NCI-H460 (cell line): ENCODE measurements around the gene CCDC167. TPM values are rescaled to one million over a fixed set of nuclear protein-coding genes. Genes with fewer than 3 reads are reported as not detected.

ENCODE experiments used
- DNase-seq: peaks from one replicate; pipeline ENCODE4 v3.0.0-alpha.2; 2016; ENCODE audit warnings: low read depth; ENCODE audit errors: extremely low read depth
- polyA plus RNA-seq: library from polyadenylated mRNA; depleted of rRNA; stranded (reverse); fragments of >200 nt; gene quantifications from 2 replicates; pipeline ENCODE4 v1.2.3, GENCODE V29; 2014; cell fraction: nucleus; rRNA removed
- total RNA-seq: library from RNA; depleted of rRNA; stranded (reverse); fragments of >200 nt; shearing (Covaris generic); gene quantifications from 2 replicates; pipeline ENCODE4 v1.2.3, GENCODE V29; 2014; rRNA removed

Gene CCDC167
- total RNA-seq: 18.1 and 19.7 TPM in 2 replicates
- polyA plus RNA-seq: 33.9 and 53.3 TPM in 2 replicates

GRCh38 chr6:37499433-37500293 is at the start of gene CCDC167:
Gene CCDC167, minus strand, starts transcription at chr6:37499893. Its CDS starts 30 bp downstream, at chr6:37499863.
- DNase-seq: peak; percentile 93

- no peak for DNase-seq
Observed at GRCh38 chr6:37549154-37549553, 49.5 kb upstream of the CCDC167 start.

GRCh38 chr6:37548067-37548674 is 48.5 kb upstream of the CCDC167 start:
- DNase-seq: no peak

- no peak for DNase-seq
Observed at GRCh38 chr6:37547564-37548061, 47.9 kb upstream of the CCDC167 start.

- DNase-seq: no peak
Observed at GRCh38 chr6:37546141-37546871, 46.6 kb upstream of the CCDC167 start.

GRCh38 chr6:37544530-37544929 is 44.8 kb upstream of the CCDC167 start:
- DNase-seq: no peak

- no peak for DNase-seq
Observed at GRCh38 chr6:37543361-37543760, 43.7 kb upstream of the CCDC167 start.

- no peak for DNase-seq
Observed at GRCh38 chr6:37541346-37541745, 41.7 kb upstream of the CCDC167 start.

- DNase-seq: no peak
Observed at GRCh38 chr6:37540390-37540789, 40.7 kb upstream of the CCDC167 start.

GRCh38 chr6:37540029-37540352 is 40.3 kb upstream of the CCDC167 start:
- DNase-seq: no peak

- DNase-seq: no peak
Observed at GRCh38 chr6:37539171-37540028, 39.7 kb upstream of the CCDC167 start.

GRCh38 chr6:37538107-37538506 is 38.4 kb upstream of the CCDC167 start:
- peak; percentile 11 for DNase-seq

GRCh38 chr6:37537548-37537947 is 37.9 kb upstream of the CCDC167 start:
- DNase-seq: no peak

- no peak for DNase-seq
Observed at GRCh38 chr6:37536491-37537190, 36.9 kb upstream of the CCDC167 start.

GRCh38 chr6:37535759-37536490 is 36.2 kb upstream of the CCDC167 start:
- DNase-seq: no peak

- DNase-seq: no peak
Observed at GRCh38 chr6:37535428-37535758, 35.7 kb upstream of the CCDC167 start.

- DNase-seq: no peak
Observed at GRCh38 chr6:37534893-37535292, 35.2 kb upstream of the CCDC167 start.

- DNase-seq: no peak
Observed at GRCh38 chr6:37532122-37532521, 32.4 kb upstream of the CCDC167 start.

- no peak for DNase-seq
Observed at GRCh38 chr6:37531437-37532036, 31.8 kb upstream of the CCDC167 start.
